Thyroid gland (tissue), 4 donors: ENCODE measurements around the gene C14orf93. TPM values are rescaled to one million over a fixed set of nuclear protein-coding genes. Genes with fewer than 3 reads are reported as not detected.

Experiments
- DNase-seq, 2 donors: peaks; one replicate each; pipeline ENCODE4 v3.0.0-alpha.2; 2019
- H3K27ac ChIP-seq, 3 donors: fragments of 200-600 bp; sonication (generic); 1 replicate in 2 of 3; 2 replicates in 1 of 3; pipeline ENCODE4 v1.5.1; 2016 to 2019; ENCODE audit warnings: mild to moderate bottlenecking in 1 of 3, moderate library complexity in 1 of 3
- H3K27me3 ChIP-seq: fragments of 200-600 bp; sonication (generic); one replicate; pipeline ENCODE4 v1.5.1; 2019
- H3K36me3 ChIP-seq, 2 donors: fragments of 200-600 bp; sonication (generic); one replicate each; pipeline ENCODE4 v1.5.1; 2016 to 2019
- H3K4me1 ChIP-seq, 2 donors: fragments of 200-600 bp; sonication (generic); one replicate each; pipeline ENCODE4 v1.5.1; 2017 to 2019
- H3K4me3 ChIP-seq, 3 donors: fragments of 200-600 bp; sonication (generic); replicated peaks in 1 of 3; 1 replicate in 2 of 3; 2 replicates in 1 of 3; pipeline ENCODE4 v1.5.1; 2016; ENCODE audit warnings: mild to moderate bottlenecking in 1 of 3
- H3K9me3 ChIP-seq: fragments of 200-600 bp; sonication (generic); one replicate; pipeline ENCODE4 v1.5.1; 2017
- POLR2A ChIP-seq, 2 donors: fragments of 450-650 bp; IDR thresholded peaks; one replicate each; pipeline ENCODE4 v1.6.1; 2017; ENCODE audit warnings: antibody characterized with exemption in 2 of 2, mild to moderate bottlenecking in 2 of 2, moderate library complexity in 1 of 2
- WGBS, 2 donors: methylation state at CpG; one replicate each; pipeline ENCODE4 v1.1.5; 2017; 5-methylcytosine and 5-hydroxymethylcytosine counted together
- intact Hi-C: fragments of 100-400 bp; cut with DNase I; formaldehyde crosslinking; loops from one replicate; pipeline ENCODE4 v1.15.1; 2023
- total RNA-seq, 4 donors: library from RNA; depleted of rRNA; stranded (reverse); fragments of >200 nt; gene quantifications; one replicate each; pipeline ENCODE4 v1.2.3, GENCODE V29; 2016
- TF ChIP-seq, protein P1 (sequence below), 6 experiments: fragments of 200-600 bp in 3 of 6; fragments of 450-650 bp in 3 of 6; sonication (generic) in 3 of 6; IDR thresholded peaks; one replicate each; pipeline ENCODE4 v1.5.1; 2016 to 2019; ENCODE audit warnings: antibody characterized with exemption in 6 of 6, mild to moderate bottlenecking in 2 of 6, inconsistent platforms in 1 of 6, moderate library complexity in 1 of 6

The C14orf93 gene
- total RNA-seq, 4 donors from 2014 or later = 11.6 to 20.6 (median 15.4) TPM

DNA sequence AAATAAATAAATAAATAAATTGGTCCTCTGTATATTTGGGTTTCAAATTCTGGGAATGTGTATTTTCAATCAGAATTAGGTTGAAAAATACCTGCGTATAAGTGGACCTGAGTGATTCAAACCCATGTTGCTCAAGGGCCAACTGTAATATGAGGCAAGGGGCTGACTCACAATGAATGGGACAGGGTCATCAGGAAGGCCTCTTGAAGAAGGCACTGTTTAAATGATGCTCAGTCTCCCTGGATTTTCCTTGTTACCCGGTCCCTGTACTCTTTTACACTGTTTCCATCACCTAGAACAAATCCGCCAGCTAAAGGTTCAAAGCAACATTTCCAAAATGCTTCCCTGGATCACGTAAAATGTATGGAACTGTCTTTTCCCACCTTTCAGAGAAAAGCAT is 21.0 kb upstream of the C14orf93 start:
- Histone ChIP-seq H3K27me3 (no peaks in the 10 kb centered on the region), H3K4me1 (peaks cover 9 to 15% of the 10 kb centered on the region in 2 donors), H3K36me3 (peaks cover 19 to 30% of the 10 kb centered on the region in 2 donors), H3K27ac (no peak overlapping the region), H3K9me3 (no peaks in the 10 kb centered on the region), H3K4me3 (no peak overlapping the region)
- no peak for DNase-seq
- TF ChIP-seq, protein P1, sequence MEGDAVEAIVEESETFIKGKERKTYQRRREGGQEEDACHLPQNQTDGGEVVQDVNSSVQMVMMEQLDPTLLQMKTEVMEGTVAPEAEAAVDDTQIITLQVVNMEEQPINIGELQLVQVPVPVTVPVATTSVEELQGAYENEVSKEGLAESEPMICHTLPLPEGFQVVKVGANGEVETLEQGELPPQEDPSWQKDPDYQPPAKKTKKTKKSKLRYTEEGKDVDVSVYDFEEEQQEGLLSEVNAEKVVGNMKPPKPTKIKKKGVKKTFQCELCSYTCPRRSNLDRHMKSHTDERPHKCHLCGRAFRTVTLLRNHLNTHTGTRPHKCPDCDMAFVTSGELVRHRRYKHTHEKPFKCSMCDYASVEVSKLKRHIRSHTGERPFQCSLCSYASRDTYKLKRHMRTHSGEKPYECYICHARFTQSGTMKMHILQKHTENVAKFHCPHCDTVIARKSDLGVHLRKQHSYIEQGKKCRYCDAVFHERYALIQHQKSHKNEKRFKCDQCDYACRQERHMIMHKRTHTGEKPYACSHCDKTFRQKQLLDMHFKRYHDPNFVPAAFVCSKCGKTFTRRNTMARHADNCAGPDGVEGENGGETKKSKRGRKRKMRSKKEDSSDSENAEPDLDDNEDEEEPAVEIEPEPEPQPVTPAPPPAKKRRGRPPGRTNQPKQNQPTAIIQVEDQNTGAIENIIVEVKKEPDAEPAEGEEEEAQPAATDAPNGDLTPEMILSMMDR (IDR thresholded peaks at IDR 0.05) = no peak
- TF ChIP-seq POLR2A (IDR thresholded peaks at IDR 0.05) = no peak
- intact Hi-C loops = no loop called here
- 96 to 97% methylated on average over 4 of the region's 4 CpGs for WGBS, 2 donors

DNA sequence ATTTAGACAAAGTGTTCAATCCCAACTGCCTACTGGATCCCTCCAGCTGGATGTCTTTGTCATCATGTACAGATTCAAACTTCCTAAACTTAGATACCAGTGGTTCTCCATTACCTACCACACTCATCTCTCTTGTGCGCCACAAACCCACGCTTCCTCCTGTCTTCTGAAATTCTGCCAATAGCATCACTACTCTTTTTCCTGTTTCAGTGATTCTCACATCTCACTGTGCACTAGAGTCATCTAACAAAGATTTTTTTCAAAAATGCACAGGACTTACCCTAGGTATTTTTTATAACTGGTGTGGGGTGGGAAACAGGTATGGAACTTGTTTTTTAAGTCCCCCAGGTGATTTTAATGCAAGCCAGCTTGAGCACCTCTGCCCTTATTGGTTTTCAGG is 18.9 kb upstream of the C14orf93 start:
- no peak for DNase-seq
- 77 to 83% methylated on average over 2 of the region's 2 CpGs for WGBS, 2 donors
- H3K4me1 ChIP-seq = peaks cover 7 to 11% of the 10 kb centered on the region in 2 donors
- no peaks in the 10 kb centered on the region for H3K9me3 ChIP-seq
- no peak overlapping the region for H3K27ac ChIP-seq
- H3K4me3 ChIP-seq = no peak overlapping the region
- peaks cover 29 to 37% of the 10 kb centered on the region in 2 donors for H3K36me3 ChIP-seq
- H3K27me3 ChIP-seq = no peaks in the 10 kb centered on the region
- no peak for TF ChIP-seq POLR2A (IDR thresholded peaks at IDR 0.05)
- TF ChIP-seq, protein P1 (IDR thresholded peaks at IDR 0.05) = no peak
- intact Hi-C loops = no loop called here

DNA sequence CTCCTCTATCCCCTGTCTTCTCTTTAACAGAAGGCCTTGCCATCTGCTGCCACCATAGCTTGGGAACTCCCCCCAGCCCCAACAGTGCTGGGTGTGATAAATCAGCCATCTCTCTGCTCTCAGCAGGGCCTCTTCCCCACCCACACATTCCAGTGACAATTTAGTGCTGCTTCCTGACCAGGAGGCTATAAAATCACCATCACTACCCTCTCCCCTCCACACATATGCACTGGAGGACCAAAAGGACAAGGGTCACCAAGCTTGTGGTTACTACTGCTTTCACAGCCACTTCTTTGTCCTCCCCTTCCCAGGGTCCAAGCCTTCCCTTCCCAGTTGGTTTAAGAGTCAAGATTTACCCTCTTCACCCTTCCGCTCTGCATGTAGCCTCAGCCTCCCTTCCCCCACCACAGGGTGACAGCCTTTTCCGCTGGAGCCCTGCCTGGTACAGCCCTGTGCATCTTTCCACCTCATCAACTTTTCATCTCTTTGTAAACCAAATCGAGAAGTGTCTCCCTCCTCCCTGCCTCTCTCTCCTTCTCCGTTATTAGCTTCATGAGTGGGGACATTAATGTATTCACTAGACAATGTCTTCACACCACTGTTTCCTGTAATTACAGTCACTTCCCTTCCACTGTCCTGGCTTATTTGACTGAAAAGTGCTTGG is 15.3 kb upstream of the C14orf93 start:
- Histone ChIP-seq H3K27me3 (no peaks in the 10 kb centered on the region), H3K4me1 (peaks cover 0 to 4% of the 10 kb centered on the region in 2 donors), H3K27ac (no peak overlapping the region), H3K9me3 (no peaks in the 10 kb centered on the region), H3K36me3 (peaks cover 12 to 13% of the 10 kb centered on the region in 2 donors), H3K4me3 (no peak overlapping the region)
- intact Hi-C loops = no loop called here
- DNase-seq = no peak
- TF ChIP-seq POLR2A (IDR thresholded peaks at IDR 0.05) = no peak
- TF ChIP-seq, protein P1 (IDR thresholded peaks at IDR 0.05) = no peak
- WGBS, 2 donors = 79 to 82% methylated on average over 4 of the region's 4 CpGs

DNA sequence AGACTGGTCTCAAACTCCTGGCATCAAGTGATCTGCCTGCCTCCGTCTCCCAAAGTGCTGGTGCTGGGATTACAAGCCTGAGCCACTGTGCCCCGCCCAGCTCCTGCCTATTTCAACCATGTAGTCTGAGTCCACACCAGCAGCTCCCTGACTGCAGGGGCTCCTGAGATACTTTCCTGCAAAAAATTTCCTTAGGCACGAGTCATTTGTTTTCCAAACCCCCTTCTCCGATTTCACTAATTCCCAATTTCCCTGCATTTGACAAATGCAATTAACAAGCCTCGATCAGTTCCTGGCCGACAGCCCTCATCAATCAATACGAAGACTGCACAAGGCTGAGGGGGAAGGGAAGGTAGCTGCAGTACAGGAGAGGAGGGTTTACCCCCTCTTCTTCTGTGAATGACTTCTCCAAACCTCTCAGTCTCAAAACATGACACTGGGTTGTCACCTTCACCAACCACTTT is 14.7 kb upstream of the C14orf93 start:
- peaks cover 12 to 13% of the 10 kb centered on the region in 2 donors for H3K36me3 ChIP-seq
- H3K4me1 ChIP-seq = peaks cover 0 to 4% of the 10 kb centered on the region in 2 donors
- no peak overlapping the region for H3K4me3 ChIP-seq
- intact Hi-C loops = no loop called here
- 79 to 91% methylated on average over 7 of the region's 7 CpGs for WGBS, 2 donors
- TF ChIP-seq POLR2A (IDR thresholded peaks at IDR 0.05) = no peak
- TF ChIP-seq, protein P1 (IDR thresholded peaks at IDR 0.05) = no peak
- H3K9me3 ChIP-seq = no peaks in the 10 kb centered on the region
- no peak overlapping the region for H3K27ac ChIP-seq
- no peak for DNase-seq
- H3K27me3 ChIP-seq = no peaks in the 10 kb centered on the region

DNA sequence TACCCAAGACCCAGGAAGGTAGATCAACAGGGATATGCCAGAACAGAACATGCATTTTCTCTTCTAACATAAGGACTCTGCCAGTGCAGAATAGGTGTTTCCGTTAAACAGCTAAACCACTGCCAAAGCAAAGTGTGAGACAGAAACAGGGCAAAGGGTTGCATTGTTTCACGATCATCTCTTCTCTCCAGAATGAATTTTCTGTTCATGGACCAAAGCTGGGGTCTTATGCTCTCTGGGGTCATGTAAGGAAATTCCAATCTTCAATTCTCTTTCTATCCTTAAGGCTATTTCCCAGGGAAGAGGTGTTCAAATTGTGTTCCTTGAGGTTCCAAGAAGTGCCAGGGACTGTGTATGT is 13.8 kb upstream of the C14orf93 start:
- H3K4me3 ChIP-seq = no peak overlapping the region
- 92 to 97% methylated on average over 2 of the region's 2 CpGs for WGBS, 2 donors
- H3K9me3 ChIP-seq = no peaks in the 10 kb centered on the region
- TF ChIP-seq, protein P1 (IDR thresholded peaks at IDR 0.05) = no peak
- TF ChIP-seq POLR2A (IDR thresholded peaks at IDR 0.05) = no peak
- peaks cover 0 to 4% of the 10 kb centered on the region in 2 donors for H3K4me1 ChIP-seq
- no peaks in the 10 kb centered on the region for H3K27me3 ChIP-seq
- no peak overlapping the region for H3K27ac ChIP-seq
- DNase-seq = no peak
- H3K36me3 ChIP-seq = peaks cover 12 to 13% of the 10 kb centered on the region in 2 donors
- intact Hi-C loops = no loop called here
